Neural progenitor cell (in vitro differentiated cells): ENCODE data around the gene CPT1A. TPM values are rescaled to one million over a fixed set of nuclear protein-coding genes. Genes with fewer than 3 reads are reported as not detected.

Source experiments
- DNase-seq: peaks from one replicate; pipeline ENCODE4 v3.0.0-alpha.2; 2016; ENCODE audit warnings: low spot score
- H2AFZ ChIP-seq: fragments of 200-600 bp; sonication (generic); replicated peaks from 2 replicates; pipeline ENCODE4 v1.6.1; 2016; ENCODE audit warnings: antibody characterized with exemption
- H3F3A ChIP-seq: fragments of 200-600 bp; sonication (generic); 2 replicates; pipeline ENCODE4 v1.6.1; 2016; ENCODE audit warnings: antibody characterized with exemption, low read depth
- H3K27ac ChIP-seq: fragments of 200-600 bp; sonication (generic); 2 replicates; pipeline ENCODE4 v1.5.1; 2016; ENCODE audit warnings: mild to moderate bottlenecking
- H3K27me3 ChIP-seq: fragments of 200-600 bp; sonication (generic); 2 replicates; pipeline ENCODE4 v1.6.1; 2016; ENCODE audit warnings: mild to moderate bottlenecking, moderate library complexity
- H3K36me3 ChIP-seq: fragments of 200-600 bp; sonication (generic); 2 replicates; pipeline ENCODE4 v1.5.1; 2016
- H3K4me1 ChIP-seq: fragments of 200-600 bp; sonication (generic); 2 replicates; pipeline ENCODE4 v1.6.1; 2016; ENCODE audit warnings: mixed run types
- H3K4me2 ChIP-seq: fragments of 200-600 bp; sonication (generic); 2 replicates; pipeline ENCODE4 v1.6.1; 2016
- H3K4me3 ChIP-seq: fragments of 200-600 bp; sonication (generic); 2 replicates; pipeline ENCODE4 v1.5.1; 2016
- H3K79me2 ChIP-seq: fragments of 200-600 bp; sonication (generic); 2 replicates; pipeline ENCODE4 v1.6.1; 2016; ENCODE audit warnings: low read depth
- H3K9ac ChIP-seq: fragments of 200-600 bp; sonication (generic); 2 replicates; pipeline ENCODE4 v1.6.1; 2016
- H3K9me3 ChIP-seq: fragments of 200-600 bp; sonication (generic); 2 replicates; pipeline ENCODE4 v1.5.1; 2016; ENCODE audit warnings: low read depth
- H4K20me1 ChIP-seq: fragments of 200-600 bp; sonication (generic); 2 replicates; pipeline ENCODE4 v1.6.1; 2016; ENCODE audit warnings: low read depth
- H3K27ac Mint-ChIP-seq: 3 replicates; pipeline ENCODE4 v1.8.0; 2021; ENCODE audit warnings: mixed read lengths
- H3K27me3 Mint-ChIP-seq: 2 replicates; pipeline ENCODE4 v1.8.0; 2022; ENCODE audit warnings: low read depth, mild to moderate bottlenecking, inconsistent platforms, moderate library complexity, mixed read lengths; ENCODE audit not compliant: insufficient read depth
- H3K36me3 Mint-ChIP-seq: 3 replicates; pipeline ENCODE4 v1.8.0; 2021; ENCODE audit warnings: mixed read lengths
- H3K4me1 Mint-ChIP-seq: 3 replicates; pipeline ENCODE4 v1.8.0; 2021; ENCODE audit warnings: mixed read lengths
- H3K4me3 Mint-ChIP-seq: 3 replicates; pipeline ENCODE4 v1.8.0; 2021; ENCODE audit warnings: mild to moderate bottlenecking, moderate library complexity, mixed read lengths
- H3K9me3 Mint-ChIP-seq: 3 replicates; pipeline ENCODE4 v1.8.0; 2020; ENCODE audit warnings: mixed read lengths
- CTCF ChIP-seq: fragments of 200-600 bp; sonication (generic); IDR thresholded peaks from 2 replicates; pipeline ENCODE4 v1.5.1; 2017; ENCODE audit warnings: antibody characterized with exemption, mild to moderate bottlenecking
- EZH2 ChIP-seq: fragments of 200-600 bp; sonication (generic); IDR thresholded peaks from 2 replicates; pipeline ENCODE4 v1.6.1; 2017; ENCODE audit warnings: antibody characterized with exemption, mild to moderate bottlenecking, moderate library complexity
- EZH2phosphoT487 ChIP-seq: fragments of 200-600 bp; sonication (generic); IDR thresholded peaks from 2 replicates; pipeline ENCODE4 v1.6.1; 2017; ENCODE audit warnings: antibody characterized with exemption
- total RNA-seq: library from RNA; depleted of rRNA; stranded (reverse); fragments of >200 nt; gene quantifications from 2 replicates; pipeline ENCODE4 v1.2.3, GENCODE V29; 2015; ENCODE audit warnings: low replicate concordance

Gene CPT1A
- total RNA-seq, 1 donor from 2014 or later: 0.64 TPM

DNA sequence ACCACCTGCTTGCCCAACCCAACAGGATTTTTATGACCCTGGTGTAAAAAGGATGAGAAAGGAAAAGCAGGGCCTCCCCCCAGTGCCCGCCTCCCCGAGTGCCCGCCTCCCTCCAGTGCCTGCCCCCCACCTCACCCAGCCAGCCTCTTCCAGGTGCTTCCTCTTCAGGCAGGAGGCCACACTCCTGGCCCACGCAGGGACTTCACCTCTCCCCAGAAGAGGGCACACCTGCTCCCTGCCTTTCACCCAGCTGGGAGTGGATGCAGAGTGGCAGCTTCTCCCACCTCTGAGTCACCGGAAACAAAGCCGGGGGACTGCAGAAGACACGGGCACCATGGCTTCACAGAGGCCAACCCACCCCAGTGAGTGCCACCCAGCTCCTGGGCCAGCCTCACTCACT is 16.1 kb downstream of the CPT1A start:
- no peaks in the 10 kb centered on the region for H3K27me3 ChIP-seq
- H3K79me2 ChIP-seq: no peaks in the 10 kb centered on the region
- H3K4me3 ChIP-seq: no peak overlapping the region
- Mint-ChIP-seq H3K4me1 (peaks cover 2% of the 10 kb centered on the region), H3K4me3 (no peak overlapping the region), H3K27ac (no peak overlapping the region), H3K36me3 (no peaks in the 10 kb centered on the region), H3K27me3 (peaks cover 12% of the 10 kb centered on the region), H3K9me3 (no peaks in the 10 kb centered on the region)
- no peak overlapping the region for H3K27ac ChIP-seq
- no peak overlapping the region for H3K4me2 ChIP-seq
- no peaks in the 10 kb centered on the region for H3K9me3 ChIP-seq
- H3K4me1 ChIP-seq: no peaks in the 10 kb centered on the region
- no peak overlapping the region for H2AFZ ChIP-seq
- H3K36me3 ChIP-seq: no peaks in the 10 kb centered on the region
- no peak for TF ChIP-seq EZH2
- peak; percentile 15 for TF ChIP-seq CTCF
- no peaks in the 10 kb centered on the region for H4K20me1 ChIP-seq
- H3F3A ChIP-seq: no peaks in the 10 kb centered on the region
- H3K9ac ChIP-seq: no peak overlapping the region
- peak; percentile 18 for DNase-seq

- peaks cover 9% of the 10 kb centered on the region for H3K27me3 Mint-ChIP-seq
- H3K9me3 Mint-ChIP-seq: no peaks in the 10 kb centered on the region
- Histone ChIP-seq H3K4me3 (no peak overlapping the region), H3K9me3 (no peaks in the 10 kb centered on the region), H4K20me1 (no peaks in the 10 kb centered on the region), H3F3A (no peaks in the 10 kb centered on the region), H3K27me3 (no peaks in the 10 kb centered on the region), H3K27ac (no peak overlapping the region), H3K9ac (no peak overlapping the region), H2AFZ (no peak overlapping the region), H3K79me2 (no peaks in the 10 kb centered on the region), H3K4me1 (no peaks in the 10 kb centered on the region), H3K36me3 (no peaks in the 10 kb centered on the region), H3K4me2 (no peak overlapping the region)
- H3K36me3 Mint-ChIP-seq: no peaks in the 10 kb centered on the region
- TF ChIP-seq CTCF (no peak), EZH2phosphoT487 (no peak), EZH2 (no peak)
- no peak for DNase-seq
- H3K27ac Mint-ChIP-seq: no peak overlapping the region
- peaks cover 4% of the 10 kb centered on the region for H3K4me1 Mint-ChIP-seq
- no peak overlapping the region for H3K4me3 Mint-ChIP-seq
Observed at GRCh38 chr11:68822546-68822945, 19.2 kb downstream of the CPT1A start.

DNA sequence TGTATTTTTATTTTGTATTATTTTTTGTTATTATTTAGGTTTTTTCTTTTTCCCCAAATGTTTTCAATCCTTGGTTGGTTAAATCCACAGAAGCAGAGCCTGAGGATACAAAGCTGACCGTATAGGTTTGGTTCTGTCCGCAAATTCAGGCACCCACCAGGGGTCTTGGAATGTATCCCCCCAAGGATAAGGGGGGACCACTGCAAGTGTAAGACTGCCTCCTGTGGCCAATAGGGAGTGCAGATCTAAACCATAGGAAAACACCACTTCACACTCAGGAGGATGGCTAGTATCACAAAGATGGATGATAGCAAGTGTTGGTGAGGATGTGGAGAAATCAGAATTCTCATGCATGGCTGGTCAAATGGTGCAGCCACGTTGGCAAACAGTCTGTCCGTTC is 20.0 kb downstream of the CPT1A start:
- Histone ChIP-seq H3K36me3 (no peaks in the 10 kb centered on the region), H2AFZ (no peak overlapping the region), H3K4me2 (no peak overlapping the region), H3K27ac (no peak overlapping the region), H3F3A (no peaks in the 10 kb centered on the region), H3K9me3 (no peaks in the 10 kb centered on the region), H3K4me1 (no peaks in the 10 kb centered on the region), H4K20me1 (no peaks in the 10 kb centered on the region), H3K9ac (no peak overlapping the region), H3K79me2 (no peaks in the 10 kb centered on the region), H3K27me3 (no peaks in the 10 kb centered on the region), H3K4me3 (no peak overlapping the region)
- H3K4me3 Mint-ChIP-seq: no peak overlapping the region
- H3K4me1 Mint-ChIP-seq: peaks cover 4% of the 10 kb centered on the region
- H3K27ac Mint-ChIP-seq: no peak overlapping the region
- H3K27me3 Mint-ChIP-seq: peaks cover 10% of the 10 kb centered on the region
- no peaks in the 10 kb centered on the region for H3K36me3 Mint-ChIP-seq
- DNase-seq: peak; percentile 22
- TF ChIP-seq EZH2 (no peak), CTCF (peak; percentile 40)
- H3K9me3 Mint-ChIP-seq: no peaks in the 10 kb centered on the region

- Histone ChIP-seq H3K36me3 (no peaks in the 10 kb centered on the region), H3K4me3 (no peak overlapping the region), H3K4me1 (no peaks in the 10 kb centered on the region), H3K79me2 (no peaks in the 10 kb centered on the region), H3K4me2 (no peak overlapping the region), H4K20me1 (no peaks in the 10 kb centered on the region), H2AFZ (no peak overlapping the region), H3K27ac (no peak overlapping the region), H3K9ac (no peak overlapping the region), H3F3A (no peaks in the 10 kb centered on the region), H3K9me3 (no peaks in the 10 kb centered on the region), H3K27me3 (no peaks in the 10 kb centered on the region)
- no peaks in the 10 kb centered on the region for H3K36me3 Mint-ChIP-seq
- H3K27ac Mint-ChIP-seq: no peak overlapping the region
- no peak for DNase-seq
- H3K9me3 Mint-ChIP-seq: no peaks in the 10 kb centered on the region
- TF ChIP-seq EZH2 (no peak), EZH2phosphoT487 (no peak), CTCF (no peak)
- H3K27me3 Mint-ChIP-seq: peaks cover 12% of the 10 kb centered on the region
- no peak overlapping the region for H3K4me3 Mint-ChIP-seq
- peaks cover 4% of the 10 kb centered on the region for H3K4me1 Mint-ChIP-seq
Observed at GRCh38 chr11:68819362-68819761, 22.4 kb downstream of the CPT1A start.
